Stimulated activated CD4-positive, alpha-beta T cell treated with anti-CD3 and anti-CD28 coated beads, Interleukin-15, amount 100 ng/mL, for 24 hours (primary cell): ENCODE data around the gene DCXR.
A peak's percentile ranks its signal among the peaks of the same experiment; 100 is the strongest.

Experiments
- DNase-seq: peaks from one replicate; pipeline ENCODE4 v3.0.0-alpha.2; 2020

DCXR gene

GRCh38 chr17:82070611-82071010, 33.1 kb upstream of the DCXR start:
- DNase-seq: no peak

- peak; percentile 77 for DNase-seq
Measured at GRCh38 chr17:82065638-82066303, 28.3 kb upstream of the DCXR start, which contains the start of gene DUS1L. Gene DUS1L, minus strand, starts transcription at chr17:82065804. Its CDS starts 745 bp downstream, at chr17:82065059.

- DNase-seq: peak; percentile 43
Measured at GRCh38 chr17:82065193-82065637, 27.7 kb upstream of the DCXR start.

- DNase-seq: peak; percentile 8
Measured at GRCh38 chr17:82064433-82065192, 27.1 kb upstream of the DCXR start.

- DNase-seq: no peak
Measured at GRCh38 chr17:82063424-82064415, 26.2 kb upstream of the DCXR start.

DNA sequence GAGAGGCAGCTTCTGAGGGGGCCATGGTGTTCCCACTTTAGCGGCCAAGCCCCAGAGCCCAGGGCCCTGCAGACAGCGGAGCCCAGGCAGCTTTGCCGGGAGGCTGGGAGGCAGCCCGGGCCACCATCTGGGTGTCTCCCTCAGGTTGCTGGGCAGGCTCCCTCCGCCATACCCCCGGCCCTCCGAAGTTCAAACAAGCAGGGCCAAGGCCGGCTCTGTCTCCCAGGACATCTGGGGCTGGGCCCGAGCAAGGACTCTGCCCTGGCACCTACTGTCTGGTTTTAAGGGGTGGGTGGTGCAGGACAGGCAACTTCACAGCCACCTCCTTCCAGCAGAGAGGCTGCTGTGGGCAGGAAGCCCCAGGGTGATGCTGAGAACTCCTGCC, 25.5 kb upstream of the DCXR start:
- DNase-seq: no peak

- DNase-seq: peak; percentile 3
Measured at GRCh38 chr17:82062076-82062983, 24.8 kb upstream of the DCXR start.

DNA sequence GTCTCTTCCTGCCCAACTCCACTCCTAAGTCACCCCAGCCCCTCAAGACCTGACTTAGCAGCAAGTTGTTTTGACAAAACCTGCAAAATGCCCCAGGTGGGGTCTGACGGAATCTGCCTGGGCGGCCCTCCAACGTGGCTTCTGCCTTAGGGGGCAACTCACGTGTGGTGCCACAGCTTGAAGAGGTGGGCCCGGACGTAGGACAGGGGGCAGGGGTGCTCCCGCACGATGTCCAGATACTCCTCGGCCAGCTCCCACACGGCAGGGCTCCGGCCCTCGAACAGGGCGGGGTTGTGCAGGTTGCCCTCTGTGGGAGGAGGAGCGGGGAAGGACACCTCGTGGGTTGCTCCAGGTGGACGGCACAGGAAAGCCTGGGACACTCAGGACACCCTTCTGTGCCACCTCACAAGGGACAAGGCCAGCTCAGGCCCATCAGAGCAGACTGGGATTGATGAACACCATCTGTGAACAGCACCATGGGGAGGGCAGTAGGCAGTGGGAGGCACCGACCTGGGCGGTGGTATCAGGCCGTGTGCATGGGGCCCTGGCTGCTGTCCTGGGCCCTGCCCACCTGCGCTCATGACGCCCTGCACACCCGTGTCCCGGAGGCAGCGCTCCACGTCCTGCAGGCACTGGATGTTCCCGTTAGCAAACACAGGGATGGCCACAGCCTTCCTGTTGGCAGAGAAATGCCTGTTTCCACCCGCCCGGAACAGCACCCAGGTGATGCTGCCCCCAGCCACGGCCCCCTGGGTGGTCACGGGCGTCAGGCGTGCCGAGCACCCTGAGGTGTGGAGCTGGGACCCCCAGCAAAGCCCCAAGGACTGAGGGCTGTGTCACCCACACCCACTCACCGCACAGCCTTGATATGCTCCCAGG, 23.8 kb upstream of the DCXR start:
- no peak for DNase-seq

- DNase-seq: peak; percentile 2
Measured at GRCh38 chr17:82060614-82061013, 23.1 kb upstream of the DCXR start.

DNA sequence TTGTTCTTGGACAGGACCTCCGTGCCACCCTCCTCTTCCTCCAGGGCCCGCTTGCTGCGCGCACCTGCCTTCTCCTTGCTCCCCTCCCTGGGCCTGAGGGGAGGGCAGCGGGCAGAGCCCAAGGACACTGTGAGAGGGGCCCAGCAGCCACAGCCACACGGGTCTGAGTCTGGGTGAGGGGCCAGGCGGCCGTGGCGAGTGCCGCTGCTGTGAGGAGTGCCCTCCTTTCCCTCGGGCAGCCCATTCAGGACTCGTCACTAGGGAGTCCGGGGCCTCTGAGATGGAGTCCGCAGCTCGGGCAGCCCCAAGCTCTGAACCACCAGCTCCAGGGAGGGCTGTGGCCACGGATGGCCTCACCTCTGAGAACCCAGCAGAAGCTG, 22.5 kb upstream of the DCXR start:
- DNase-seq: no peak

DNA sequence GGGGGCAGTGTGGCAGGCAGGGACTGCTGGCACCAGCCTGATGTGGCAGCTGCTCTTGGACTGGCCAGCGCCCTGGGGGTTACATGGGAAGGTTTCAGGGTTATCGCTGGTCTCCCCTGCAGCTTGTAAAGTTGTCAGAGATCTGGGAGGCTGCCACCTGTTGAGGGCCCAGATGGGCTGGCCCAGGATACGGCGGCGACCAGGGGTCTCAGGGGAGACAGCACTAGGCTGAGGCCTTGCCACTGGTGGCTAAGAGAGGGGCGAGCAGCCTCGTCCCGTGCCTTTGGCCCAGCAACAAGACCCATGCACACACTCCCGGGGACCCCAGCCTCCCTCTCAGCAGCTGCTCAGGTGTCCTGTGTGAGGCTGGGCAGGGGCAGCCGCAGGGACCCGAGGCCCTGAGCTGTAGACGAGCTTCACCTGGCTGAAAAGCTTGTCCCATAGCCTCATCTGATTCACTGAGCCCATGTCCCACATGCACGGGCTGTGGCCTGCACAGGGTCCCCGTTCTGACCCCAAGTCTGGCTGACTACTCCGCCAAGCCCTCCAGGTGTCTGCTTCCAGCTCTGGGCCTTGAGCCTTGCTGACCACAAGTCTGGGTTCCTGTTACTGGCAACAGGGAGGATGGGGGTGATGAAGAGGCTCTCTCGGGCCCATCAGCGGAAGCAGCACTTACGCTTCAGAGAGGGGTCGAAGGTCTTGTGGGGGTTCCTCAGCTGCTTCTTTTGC, 21.9 kb upstream of the DCXR start:
- peak; percentile 4 for DNase-seq

GRCh38 chr17:82058855-82059249, 21.4 kb upstream of the DCXR start:
- peak; percentile 2 for DNase-seq

DNA sequence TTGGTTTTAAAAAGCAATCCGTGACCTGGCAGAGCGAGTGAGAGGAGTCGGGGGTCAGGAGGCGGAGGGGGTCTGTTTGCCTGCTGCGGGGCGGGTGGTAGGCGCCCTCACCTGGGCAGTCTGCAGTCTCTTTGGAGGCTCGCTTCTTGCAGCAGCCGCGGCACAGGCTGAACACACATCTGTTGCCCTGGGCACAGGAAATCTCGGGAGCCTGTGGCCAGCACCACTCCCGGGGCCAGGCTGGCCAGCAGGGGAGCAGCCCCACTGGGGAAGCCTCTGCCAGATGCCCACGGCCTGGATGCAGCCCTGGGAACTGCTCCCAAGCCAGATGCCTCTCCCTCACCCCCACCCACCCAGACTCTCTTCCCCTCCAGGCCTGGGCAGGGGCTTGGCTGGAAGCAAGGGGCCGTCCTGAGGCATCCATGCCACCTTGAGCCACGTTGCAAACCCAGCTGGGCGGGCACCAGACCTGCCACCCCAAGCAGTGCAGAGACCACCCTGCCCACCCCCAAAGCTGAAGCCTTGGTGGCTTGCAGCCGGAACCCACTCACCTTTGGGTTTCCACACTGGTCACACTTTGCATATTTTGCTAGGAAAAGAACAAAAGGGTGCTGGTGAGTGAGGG, 20.8 kb upstream of the DCXR start:
- DNase-seq: peak; percentile 4

DNA sequence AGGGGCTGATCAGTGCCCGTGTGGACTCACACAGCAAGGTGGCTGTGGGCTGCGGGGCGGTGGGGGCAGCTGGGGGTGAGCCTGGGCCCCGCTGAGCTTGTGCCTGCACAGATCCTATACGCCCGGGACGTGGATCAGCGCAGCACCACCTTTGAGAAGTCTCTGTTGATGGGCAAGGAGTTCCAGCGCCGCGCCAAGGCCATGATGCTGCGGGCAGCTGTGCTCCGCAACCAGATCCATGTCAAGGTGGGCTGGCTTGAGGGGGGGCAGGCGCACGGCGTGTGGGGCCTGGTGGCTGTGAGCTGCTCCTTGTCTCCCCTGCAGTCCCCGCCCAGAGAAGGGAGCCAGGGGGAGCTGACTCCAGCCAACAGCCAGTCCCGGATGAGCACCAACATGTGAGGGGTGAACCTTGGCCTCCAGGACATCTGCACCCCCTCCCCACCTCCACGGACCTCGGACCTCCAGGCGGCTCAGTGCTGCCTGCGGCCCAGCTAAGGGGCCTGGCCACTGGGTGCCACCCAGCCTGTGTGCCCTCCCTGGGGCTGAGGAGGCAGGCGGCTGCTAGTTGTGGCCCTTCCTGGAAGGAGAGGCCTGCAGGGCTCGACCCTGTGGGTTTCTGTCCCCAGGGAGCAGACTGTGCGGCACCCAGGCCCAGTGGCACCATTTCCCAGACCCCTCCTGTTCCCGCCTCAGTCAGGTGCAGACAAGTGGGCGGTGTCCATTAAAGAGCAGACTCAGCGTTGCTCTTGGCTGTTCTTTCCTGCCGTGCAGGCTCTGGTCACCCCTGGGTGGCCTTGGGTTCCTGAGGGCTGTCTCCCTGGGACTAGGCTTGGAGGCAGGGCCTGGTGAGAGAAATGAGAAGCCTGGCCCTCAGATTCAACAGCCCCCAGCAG, 19.5 kb upstream of the DCXR start:
- DNase-seq: peak; percentile 7

GRCh38 chr17:82055965-82056728, 18.6 kb upstream of the DCXR start:
- DNase-seq: peak; percentile 4

DNA sequence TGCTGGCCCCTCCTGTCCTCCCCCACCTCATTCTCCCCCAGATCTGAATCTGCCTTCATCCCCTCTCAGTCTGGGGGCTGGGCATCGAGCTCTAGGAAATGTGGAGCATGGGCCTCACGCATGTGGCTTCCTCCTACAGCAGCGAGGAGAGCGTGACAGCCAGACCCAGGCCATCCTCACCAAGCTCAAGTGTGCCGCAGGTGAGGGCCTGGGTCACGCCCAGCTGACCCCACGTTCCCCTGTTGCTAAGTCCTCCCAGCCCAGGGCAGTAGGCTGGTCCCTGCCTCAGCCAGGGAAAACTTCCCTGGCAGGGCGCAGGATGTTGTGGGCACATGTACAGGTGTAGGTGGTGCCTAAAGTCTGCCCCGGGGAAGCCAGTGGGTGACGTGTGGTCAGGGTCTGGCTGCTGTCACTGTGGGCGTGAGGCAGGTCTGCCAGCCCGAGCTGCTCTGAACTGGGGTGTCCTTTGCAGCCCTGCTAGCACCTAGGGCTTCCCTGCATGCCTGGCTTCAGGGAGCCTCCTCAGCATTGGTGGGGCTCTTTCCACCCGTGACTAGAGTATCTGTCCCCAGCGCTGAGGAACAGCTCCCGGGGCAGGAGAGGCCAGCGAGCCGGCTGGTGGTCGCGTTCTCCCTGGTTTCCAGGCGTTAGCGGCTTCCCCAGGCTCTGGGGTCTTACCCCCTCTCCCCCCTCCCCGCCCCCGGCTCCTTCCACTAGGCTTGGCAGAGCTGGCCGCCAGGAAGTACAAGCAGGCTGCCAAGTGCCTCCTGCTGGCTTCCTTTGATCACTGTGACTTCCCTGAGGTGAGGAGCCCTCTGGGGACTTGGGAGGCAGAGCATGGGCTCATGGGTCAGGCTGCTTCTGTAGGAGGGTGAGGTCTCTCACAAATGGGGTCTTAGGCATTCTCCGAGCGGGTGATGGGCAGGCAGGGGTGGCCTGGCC, 17.8 kb upstream of the DCXR start:
- peak; percentile 4 for DNase-seq
